ENCODE measurements around the gene PODN.

- TF ChIP-seq CTCF (conservative IDR thresholded peaks at IDR 0.05; ENCODE audit: low read depth, low read length) = no peak
- peak; percentile 20; the same call in 1 of the 2 replicates for TF ChIP-seq BHLHE40 (IDR thresholded peaks at IDR 0.05; ENCODE audit: low read depth, low read length)
- no peak for TF ChIP-seq POLR2A (IDR thresholded peaks at IDR 0.05; ENCODE audit: low read depth, low read length)
- TF ChIP-seq MAZ (IDR thresholded peaks at IDR 0.05; ENCODE audit: borderline replicate concordance, low read depth, low read length) = 0 out of 2 replicates have a peak, but pooled peaks have one; percentile 43
- peak; percentile 51; the same call in 1 of the 2 replicates for TF ChIP-seq CEBPB (IDR thresholded peaks at IDR 0.05; ENCODE audit: low read depth, low read length)
- TF ChIP-seq MAFK (IDR thresholded peaks at IDR 0.05; ENCODE audit: low read depth, low read length) = no peak
- TF ChIP-seq RCOR1 (IDR thresholded peaks at IDR 0.05; ENCODE audit: insufficient replicate concordance, low read length) = no peak
These were observed 53.6 kb downstream of the PODN start for GRCh38 chr1:53115403-53116306.
